ENCODE results near the gene IFNAR1. TPM values are rescaled to one million over a fixed set of nuclear protein-coding genes. Genes with fewer than 3 reads are reported as not detected.

Gene IFNAR1
- total and polyA plus RNA-seq, 2 donors (not counting 1 experiment from before 2014, with no cell fraction given): 14.8 to 55.7 TPM

- Histone ChIP-seq H4K20me1 (ENCODE audit: control insufficient read depth, insufficient read depth, low read length, poor library complexity, severe bottlenecking) (no peaks in the 10 kb centered on the region), H3K9ac (ENCODE audit: low read length) (peak overlapping the region; percentile 27), H2AFZ (ENCODE audit: insufficient read depth, low read depth, low read length, poor library complexity, severe bottlenecking) (no peak overlapping the region), H3K27ac (ENCODE audit: low read length in 2 of 2) (peak overlapping the region; percentile 76 to 87), H3K36me3 (replicated peaks in 1 of 2; ENCODE audit: control extremely low read depth in 1 of 2, control insufficient read depth in 1 of 2, extremely low read depth in 1 of 2, insufficient read depth in 2 of 2, low read length in 1 of 2) (no peaks in the 10 kb centered on the region), H3K9me3 (ENCODE audit: control extremely low read depth in 1 of 3, control insufficient read depth in 2 of 3, insufficient read depth in 1 of 3, low read length in 2 of 3) (peaks cover 2 to 19% (median 4%) of the 10 kb centered on the region in 3 donors), H3K79me2 (ENCODE audit: control insufficient read depth, insufficient read depth, low read length) (peaks cover 13% of the 10 kb centered on the region), H3K4me1 (ENCODE audit: control insufficient read depth in 2 of 2, insufficient read depth in 2 of 2, low read length in 2 of 2) (peaks cover 87 to 92% of the 10 kb centered on the region in 2 donors), H3K4me2 (replicated peaks; ENCODE audit: low read depth, low read length, poor library complexity, severe bottlenecking) (peak overlapping the region; percentile 75), H3K4me3 (ENCODE audit: control extremely low read depth in 1 of 5, extremely low read depth in 1 of 5, insufficient read depth in 1 of 5, low read depth in 2 of 5, low read length in 4 of 5) (peak overlapping the region in 2 of 5 experiments; percentile 5 to 32), H3K27me3 (replicated peaks in 1 of 4; ENCODE audit: control extremely low read depth in 1 of 4, control insufficient read depth in 3 of 4, insufficient read depth in 4 of 4, low read length in 3 of 4) (no peaks in the 10 kb centered on the region)
- intact Hi-C loops (cut with micrococcal nuclease): no loop called here
- peak overlapping the region; percentile 76 for H3K4me3 Mint-ChIP-seq
- peaks cover 3% of the 10 kb centered on the region for H3K9me3 Mint-ChIP-seq (ENCODE audit: insufficient read depth)
- H3K27ac Mint-ChIP-seq: peak overlapping the region; percentile 88
- WGBS (ENCODE audit: insufficient coverage): no CpG with 5 or more reads among the region's 2 CpGs
- no peak for TF ChIP-seq CTCF (IDR thresholded peaks at IDR 0.05)
- TF ChIP-seq EZH2 (IDR thresholded peaks at IDR 0.05; ENCODE audit: borderline replicate concordance, insufficient read depth, low read depth, low read length, poor library complexity, severe bottlenecking): no peak
- POLR2A ChIA-PET: interaction anchor here (0.6 to 1.1 kb wide), 9 partner anchors 10 to 120 kb away, joined by 3 to 9 read pairs (median 4); partner anchors contain the start of gene TMEM50B
- no peak for DNase-seq
- CTCF ChIA-PET: interaction anchor here (0.7 to 8.6 kb wide), 6 partner anchors 13 to 176 kb away, joined by 3 to 93 read pairs (median 4); no protein-coding TSS in a partner anchor
- ATAC-seq (ENCODE audit: low read depth): no peak
- H3K27me3 Mint-ChIP-seq: no peaks in the 10 kb centered on the region
- peaks cover 68% of the 10 kb centered on the region for H3K4me1 Mint-ChIP-seq
These were observed 48.7 kb downstream of the IFNAR1 start for GRCh38 chr21:33373451-33373850.

- CTCF ChIA-PET: interaction anchor here (0.5 to 8.6 kb wide), 8 partner anchors 10 to 177 kb away, joined by 3 to 93 read pairs (median 4); no protein-coding TSS in a partner anchor
- peak overlapping the region; percentile 27 for H3K9ac ChIP-seq (ENCODE audit: low read length)
These were observed 49.3 kb downstream of the IFNAR1 start for GRCh38 chr21:33374080-33374449.

More at GRCh38 chr21:33374080-33374449, 49.3 kb downstream of the IFNAR1 start:
- Histone ChIP-seq H3K4me1 (ENCODE audit: control insufficient read depth in 2 of 2, insufficient read depth in 2 of 2, low read length in 2 of 2) (peaks cover 82 to 91% of the 10 kb centered on the region in 2 donors), H2AFZ (ENCODE audit: insufficient read depth, low read depth, low read length, poor library complexity, severe bottlenecking) (no peak overlapping the region), H4K20me1 (ENCODE audit: control insufficient read depth, insufficient read depth, low read length, poor library complexity, severe bottlenecking) (no peaks in the 10 kb centered on the region), H3K9me3 (ENCODE audit: control extremely low read depth in 1 of 3, control insufficient read depth in 2 of 3, insufficient read depth in 1 of 3, low read length in 2 of 3) (peaks cover 0 to 13% (median 2%) of the 10 kb centered on the region in 3 donors), H3K36me3 (replicated peaks in 1 of 2; ENCODE audit: control extremely low read depth in 1 of 2, control insufficient read depth in 1 of 2, extremely low read depth in 1 of 2, insufficient read depth in 2 of 2, low read length in 1 of 2) (no peaks in the 10 kb centered on the region), H3K27me3 (replicated peaks in 1 of 4; ENCODE audit: control extremely low read depth in 1 of 4, control insufficient read depth in 3 of 4, insufficient read depth in 4 of 4, low read length in 3 of 4) (no peaks in the 10 kb centered on the region), H3K4me2 (replicated peaks; ENCODE audit: low read depth, low read length, poor library complexity, severe bottlenecking) (peak overlapping the region; percentile 75), H3K27ac (ENCODE audit: low read length in 2 of 2) (peak overlapping the region; percentile 76 to 87), H3K79me2 (ENCODE audit: control insufficient read depth, insufficient read depth, low read length) (peaks cover 7% of the 10 kb centered on the region), H3K4me3 (ENCODE audit: control extremely low read depth in 1 of 5, extremely low read depth in 1 of 5, insufficient read depth in 1 of 5, low read depth in 2 of 5, low read length in 4 of 5) (peak overlapping the region in 4 of 5 experiments; percentile 11 to 33 (median 29))
- POLR2A ChIA-PET: interaction anchor here (0.6 to 1.1 kb wide), 8 partner anchors 10 to 173 kb away, joined by 3 to 9 read pairs (median 4); partner anchors contain the start of gene TMEM50B
- Mint-ChIP-seq H3K4me3 (peak overlapping the region; percentile 76), H3K27me3 (no peaks in the 10 kb centered on the region), H3K9me3 (ENCODE audit: insufficient read depth) (peaks cover 3% of the 10 kb centered on the region), H3K4me1 (peaks cover 70% of the 10 kb centered on the region), H3K27ac (peak overlapping the region; percentile 88)
- DNase-seq (no peak), ATAC-seq (ENCODE audit: low read depth) (peak; percentile 50)
- no peak for TF ChIP-seq CTCF (IDR thresholded peaks at IDR 0.05)
- TF ChIP-seq EZH2 (IDR thresholded peaks at IDR 0.05; ENCODE audit: borderline replicate concordance, insufficient read depth, low read depth, low read length, poor library complexity, severe bottlenecking): no peak
- no CpG with 5 or more reads among the region's 2 CpGs for WGBS (ENCODE audit: insufficient coverage)
- intact Hi-C loops (cut with micrococcal nuclease): loop anchor here (1.0 to 2.0 kb wide), 3 partner anchors 9 to 49 kb away; partner anchors contain the start of gene IFNAR1
